Kidney (tissue), 14 donors: ENCODE data around the gene PPP2R3B. TPM values are rescaled to one million over a fixed set of nuclear protein-coding genes. Genes with fewer than 3 reads are reported as not detected.

ENCODE experiments used
- DNase-seq, 5 donors: peaks; one replicate each; pipeline ENCODE4 v3.0.0-alpha.2; 2013 to 2020
- FAIRE-seq: peaks from 2 replicates; lab custom pipeline; 2012; peaks lifted over from hg19 to GRCh38; lab: Jason Lieb, UNC
- H3K27ac ChIP-seq, 2 donors: one replicate each; pipeline ENCODE4 v1.7.0; 2013; ENCODE audit warnings: low read depth in 2 of 2, low read length in 2 of 2, inconsistent platforms in 1 of 2
- H3K27me3 ChIP-seq: one replicate; pipeline ENCODE4 v1.7.1; 2013; ENCODE audit warnings: low read length, inconsistent platforms; ENCODE audit not compliant: control insufficient read depth, insufficient read depth
- H3K36me3 ChIP-seq, 3 donors: one replicate each; pipeline versions ENCODE4 v1.7.0 to v1.7.1; 2013; ENCODE audit warnings: low read length in 3 of 3, control low read depth in 1 of 3, inconsistent platforms in 1 of 3; ENCODE audit not compliant: insufficient read depth in 3 of 3, control insufficient read depth in 2 of 3
- H3K4me1 ChIP-seq, 3 donors: one replicate each; pipeline versions ENCODE4 v1.7.0 to v1.7.1; 2013; ENCODE audit warnings: low read length in 3 of 3, inconsistent platforms in 1 of 3, low read depth in 1 of 3; ENCODE audit not compliant: control insufficient read depth in 2 of 3, insufficient read depth in 2 of 3
- H3K4me3 ChIP-seq, 3 donors: one replicate each; pipeline versions ENCODE4 v1.7.0 to v1.8.1; 2013; ENCODE audit warnings: low read length in 3 of 3, control low read depth in 1 of 3, inconsistent platforms in 1 of 3
- H3K9ac ChIP-seq, 3 donors: one replicate each; pipeline versions ENCODE4 v1.7.0 to v1.7.1; 2013; ENCODE audit warnings: low read length in 3 of 3, control low read depth in 1 of 3, inconsistent platforms in 1 of 3
- H3K9me3 ChIP-seq, 3 donors: one replicate each; pipeline versions ENCODE4 v1.7.0 to v1.7.1; 2013; ENCODE audit warnings: low read length in 3 of 3, control low read depth in 1 of 3, inconsistent platforms in 1 of 3; ENCODE audit not compliant: control insufficient read depth in 2 of 3, insufficient read depth in 1 of 3
- intact Hi-C: fragments of 100-400 bp; cut with DNase I; formaldehyde crosslinking; loops from one replicate; pipeline ENCODE4 v1.11.1; 2022
- polyA plus RNA-seq: library from polyadenylated mRNA; stranded (reverse); fragments of 350-450 nt; fragmentation: Illumina TruSeq; extraction: RNeasy Lipid Tissue Mini Kit (QIAGEN cat#74804); gene quantifications from one replicate; pipeline ENCODE4 v1.2.3, GENCODE V29; 2014; ENCODE audit warnings: low read depth, low replicate concordance; ENCODE audit not compliant: insufficient read depth
- total RNA-seq: library from RNA; stranded (reverse); fragmentation: NEBNext Ultra II Directional; extraction: Animal tissue kit (Norgen Biotek cat#: 25700); gene quantifications from one replicate; pipeline ENCODE4 v1.2.1, GENCODE V29; 2021
- TF ChIP-seq, protein P1 (sequence below): IDR thresholded peaks from 3 replicates; pipeline ENCODE4 v1.5.1; 2012; ENCODE audit warnings: mild to moderate bottlenecking, moderate library complexity, borderline replicate concordance; ENCODE audit not compliant: insufficient read depth; ENCODE audit errors: extremely low read depth
- donor health status: control.
- donor health status: control.
- donor health status: control.
- donor health status: control.
- donor health status: control.
- donor health status: DM: yes; HTN: yes; CAD: no.
- donor health status: Normal renal cell carcinoma (clear cell type).

Gene PPP2R3B
- total and polyA plus RNA-seq, 2 donors from 2014 or later = 14.1 to 14.4 TPM

DNA sequence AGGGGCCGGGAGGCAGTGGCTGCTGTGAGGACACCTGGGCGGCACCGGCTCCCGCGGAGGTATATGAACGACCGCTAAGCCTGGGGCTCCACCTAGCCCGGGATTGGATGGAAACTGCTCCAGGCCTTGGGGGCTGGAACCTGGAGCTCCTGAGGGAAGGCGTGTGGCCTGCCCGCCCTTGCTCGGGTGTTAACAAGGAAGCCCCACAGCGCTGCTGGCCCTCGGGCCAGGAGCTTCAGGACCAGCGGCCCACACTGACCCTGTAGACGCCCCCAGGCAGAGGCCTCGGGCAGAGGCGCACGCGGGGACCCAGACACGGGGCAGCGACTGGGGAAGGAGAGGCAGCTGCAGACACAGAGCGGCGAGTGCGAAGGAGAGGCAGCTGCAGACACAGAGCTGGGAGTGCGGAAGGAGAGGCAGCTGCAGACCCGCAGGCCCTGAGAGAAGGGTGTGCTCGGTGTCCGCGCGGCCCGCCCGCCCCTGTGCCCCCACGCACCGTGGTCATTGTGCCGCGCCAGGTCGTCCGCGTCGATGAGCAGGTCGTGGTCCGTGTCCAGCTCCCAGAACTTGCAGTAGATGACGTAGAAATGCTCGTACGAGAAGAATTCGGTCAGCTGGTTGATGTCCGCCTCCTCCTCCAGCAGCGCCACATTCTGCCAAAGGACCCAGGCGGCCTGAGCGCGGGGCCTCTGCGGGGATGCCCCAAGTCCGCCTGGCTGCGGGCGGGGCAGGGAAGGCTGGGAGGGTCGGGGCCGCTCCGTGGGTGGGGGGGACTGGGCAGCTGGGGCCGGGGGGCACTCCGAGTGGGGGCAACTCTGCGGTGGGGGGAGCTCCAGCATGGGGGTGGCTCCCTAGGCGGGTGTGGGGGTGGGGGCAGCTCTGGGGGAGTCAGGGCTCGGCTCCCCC is 41.4 kb downstream of the PPP2R3B start:
- FAIRE-seq = no peak
- Histone ChIP-seq H3K9me3 (no peaks in the 10 kb centered on the region), H3K9ac (no peak overlapping the region), H3K4me3 (no peak overlapping the region), H3K36me3 (peaks cover 0 to 4% (median 0%) of the 10 kb centered on the region in 3 donors), H3K4me1 (no peaks in the 10 kb centered on the region), H3K27me3 (no peaks in the 10 kb centered on the region), H3K27ac (no peak overlapping the region)
- intact Hi-C loops = no loop called here
- peak in 1 of 5 donors; percentile 73 for DNase-seq
- TF ChIP-seq, protein P1, sequence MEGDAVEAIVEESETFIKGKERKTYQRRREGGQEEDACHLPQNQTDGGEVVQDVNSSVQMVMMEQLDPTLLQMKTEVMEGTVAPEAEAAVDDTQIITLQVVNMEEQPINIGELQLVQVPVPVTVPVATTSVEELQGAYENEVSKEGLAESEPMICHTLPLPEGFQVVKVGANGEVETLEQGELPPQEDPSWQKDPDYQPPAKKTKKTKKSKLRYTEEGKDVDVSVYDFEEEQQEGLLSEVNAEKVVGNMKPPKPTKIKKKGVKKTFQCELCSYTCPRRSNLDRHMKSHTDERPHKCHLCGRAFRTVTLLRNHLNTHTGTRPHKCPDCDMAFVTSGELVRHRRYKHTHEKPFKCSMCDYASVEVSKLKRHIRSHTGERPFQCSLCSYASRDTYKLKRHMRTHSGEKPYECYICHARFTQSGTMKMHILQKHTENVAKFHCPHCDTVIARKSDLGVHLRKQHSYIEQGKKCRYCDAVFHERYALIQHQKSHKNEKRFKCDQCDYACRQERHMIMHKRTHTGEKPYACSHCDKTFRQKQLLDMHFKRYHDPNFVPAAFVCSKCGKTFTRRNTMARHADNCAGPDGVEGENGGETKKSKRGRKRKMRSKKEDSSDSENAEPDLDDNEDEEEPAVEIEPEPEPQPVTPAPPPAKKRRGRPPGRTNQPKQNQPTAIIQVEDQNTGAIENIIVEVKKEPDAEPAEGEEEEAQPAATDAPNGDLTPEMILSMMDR = no peak

DNA sequence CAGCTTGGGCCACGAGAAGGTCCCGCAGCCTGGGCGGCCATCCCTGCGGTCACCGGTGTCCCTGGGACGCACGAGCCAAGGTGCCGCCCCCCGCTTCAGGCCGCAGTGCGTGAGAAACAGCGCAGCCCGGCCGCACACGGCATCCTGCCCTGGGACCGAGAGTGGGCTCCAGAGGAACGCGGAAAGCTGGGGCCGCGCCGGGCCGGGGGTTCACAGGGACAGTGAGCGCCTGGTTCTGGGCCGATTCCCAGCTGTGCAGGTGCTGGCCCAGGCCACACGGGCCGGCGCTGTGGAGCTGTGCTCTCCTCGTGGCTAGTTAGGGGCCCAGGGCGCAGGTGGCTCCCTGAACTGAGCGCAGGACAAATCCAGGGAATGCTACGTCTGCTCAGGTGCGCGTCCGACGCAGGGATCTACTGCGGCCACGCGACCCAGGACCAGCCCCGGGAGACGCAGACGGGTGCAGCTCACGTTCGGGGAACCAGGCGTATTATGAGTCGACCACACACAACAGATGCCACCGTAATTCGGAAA is 42.3 kb downstream of the PPP2R3B start:
- FAIRE-seq = no peak
- Histone ChIP-seq H3K9ac (no peak overlapping the region), H3K4me3 (no peak overlapping the region), H3K9me3 (no peaks in the 10 kb centered on the region), H3K36me3 (peaks cover 0 to 4% (median 0%) of the 10 kb centered on the region in 3 donors), H3K27ac (no peak overlapping the region), H3K27me3 (no peaks in the 10 kb centered on the region), H3K4me1 (no peaks in the 10 kb centered on the region)
- TF ChIP-seq, protein P1 = no peak
- peak in 1 of 5 donors; percentile 65 for DNase-seq
- intact Hi-C loops = no loop called here

- TF ChIP-seq, protein P1 = no peak
- FAIRE-seq = no peak
- intact Hi-C loops = no loop called here
- Histone ChIP-seq H3K9me3 (no peaks in the 10 kb centered on the region), H3K27ac (no peak overlapping the region), H3K4me3 (no peak overlapping the region), H3K9ac (no peak overlapping the region), H3K36me3 (no peaks in the 10 kb centered on the region), H3K4me1 (no peaks in the 10 kb centered on the region), H3K27me3 (no peaks in the 10 kb centered on the region)
- DNase-seq = peak in 1 of 5 donors; percentile 55
These were observed 45.1 kb downstream of the PPP2R3B start for GRCh38 chrX:341541-342101.
